ENCODE data around the gene SLC16A12.
"Not testable (repeated sequence)": the region's sequence is repeated elsewhere in the genome, so short reads cannot be mapped to it uniquely, and the experiment has no call there.

Gene SLC16A12

GRCh38 chr10:89391226-89391576 is 144.2 kb downstream of the SLC16A12 start:
- H3K4me3 Mint-ChIP-seq; H3K9me3 Mint-ChIP-seq; ATAC-seq (replicated peaks); DNase-seq; H3K36me3 Mint-ChIP-seq (ENCODE audit: insufficient read depth); H3K27me3 Mint-ChIP-seq: not testable (repeated sequence)
- Mint-ChIP-seq H3K4me1 (ENCODE audit: low read depth in 2 of 2) (peaks cover 10 to 16% of the 10 kb centered on the region in 2 donors), H3K27ac (peak overlapping the region; percentile 20 to 54)

- Mint-ChIP-seq H3K4me3 (no peak overlapping the region), H3K4me1 (ENCODE audit: low read depth in 2 of 2) (peaks cover 10 to 16% of the 10 kb centered on the region in 2 donors), H3K9me3 (no peaks in the 10 kb centered on the region), H3K36me3 (ENCODE audit: insufficient read depth) (peaks cover 9% of the 10 kb centered on the region), H3K27ac (peak overlapping the region; percentile 20 to 54), H3K27me3 (no peaks in the 10 kb centered on the region)
- DNase-seq (no peak), ATAC-seq (replicated peaks) (no peak)
Observed at GRCh38 chr10:89390476-89391225, 144.7 kb downstream of the SLC16A12 start.

GRCh38 chr10:89389254-89389653 is 146.1 kb downstream of the SLC16A12 start:
- H3K4me1 Mint-ChIP-seq (ENCODE audit: low read depth in 2 of 2), result peaks cover 6 to 13% of the 10 kb centered on the region in 2 donors
- peak; percentile 17 for ATAC-seq (replicated peaks)

GRCh38 chr10:89388806-89389205 is 146.6 kb downstream of the SLC16A12 start:
- no peak for DNase-seq
- no peak for ATAC-seq (replicated peaks)
- Mint-ChIP-seq H3K4me3 (no peak overlapping the region), H3K36me3 (ENCODE audit: insufficient read depth) (peaks cover 9% of the 10 kb centered on the region), H3K4me1 (ENCODE audit: low read depth in 2 of 2) (peaks cover 6 to 13% of the 10 kb centered on the region in 2 donors), H3K27ac (no peak overlapping the region), H3K27me3 (peaks cover 0 to 1% of the 10 kb centered on the region in 2 donors), H3K9me3 (no peaks in the 10 kb centered on the region)

More at GRCh38 chr10:89389254-89389653, 146.1 kb downstream of the SLC16A12 start:
- Mint-ChIP-seq H3K36me3 (ENCODE audit: insufficient read depth) (peaks cover 9% of the 10 kb centered on the region), H3K9me3 (no peaks in the 10 kb centered on the region), H3K27me3 (no peaks in the 10 kb centered on the region), H3K4me3 (no peak overlapping the region), H3K27ac (no peak overlapping the region)
- DNase-seq, result no peak

GRCh38 chr10:89384474-89385340 is 150.7 kb downstream of the SLC16A12 start:
- Mint-ChIP-seq H3K4me3 (no peak overlapping the region), H3K27me3 (peaks cover 0 to 6% of the 10 kb centered on the region in 2 donors), H3K36me3 (ENCODE audit: insufficient read depth) (no peaks in the 10 kb centered on the region), H3K27ac (no peak overlapping the region), H3K9me3 (no peaks in the 10 kb centered on the region), H3K4me1 (ENCODE audit: low read depth in 2 of 2) (no peaks in the 10 kb centered on the region)
- DNase-seq (no peak), ATAC-seq (replicated peaks) (no peak)

- no peak for ATAC-seq (replicated peaks)
- H3K4me1 Mint-ChIP-seq (ENCODE audit: low read depth in 2 of 2), result no peaks in the 10 kb centered on the region
- no peak for DNase-seq
Observed at GRCh38 chr10:89382757-89383156, 152.6 kb downstream of the SLC16A12 start.

More at GRCh38 chr10:89382757-89383156, 152.6 kb downstream of the SLC16A12 start:
- Mint-ChIP-seq H3K27me3 (peaks cover 0 to 6% of the 10 kb centered on the region in 2 donors), H3K9me3 (no peaks in the 10 kb centered on the region), H3K27ac (no peak overlapping the region), H3K36me3 (ENCODE audit: insufficient read depth) (no peaks in the 10 kb centered on the region), H3K4me3 (no peak overlapping the region)

Data from effector memory CD8-positive, alpha-beta T cell (primary cell).